T47D (cell line): ENCODE data around the gene MTIF3.

ENCODE experiments used
- DNase-seq, 2 experiments: peaks; one replicate each; pipeline versions ENCODE4 v3.0.0 to v3.0.0-alpha.2; 2011 to 2012; ENCODE audit warnings: low read depth in 1 of 2, low spot score in 1 of 2
- JUND ChIP-seq: IDR thresholded peaks from 2 replicates; pipeline ENCODE4 v1.6.1; 2012; ENCODE audit warnings: low read depth
- in situ Hi-C: cut with HindIII; loops from 2 replicates; pipeline ENCODE4 v1.10.0; 2016; ENCODE audit warnings: low sequenced_read_pairs, low pct_unique_long_range_greater_than_20kb

MTIF3 gene

GRCh38 chr13:27448308-27448707, 2.1 kb downstream of the MTIF3 start:
- TF ChIP-seq JUND, result no peak
- DNase-seq, result no peak
- in situ Hi-C loops, result no loop called here

- in situ Hi-C loops, result no loop called here
- DNase-seq, result no peak
- TF ChIP-seq JUND, result no peak
Observed at GRCh38 chr13:27446986-27447583, 3.3 kb downstream of the MTIF3 start.

GRCh38 chr13:27442797-27443196, 7.6 kb downstream of the MTIF3 start:
- in situ Hi-C loops, result no loop called here
- DNase-seq, result no peak
- TF ChIP-seq JUND, result no peak

- in situ Hi-C loops, result no loop called here
- no peak for DNase-seq
- no peak for TF ChIP-seq JUND
Observed at GRCh38 chr13:27442071-27442647, 8.2 kb downstream of the MTIF3 start.

- DNase-seq, result no peak
- TF ChIP-seq JUND, result no peak
- in situ Hi-C loops, result no loop called here
Observed at GRCh38 chr13:27440408-27440807, 10.0 kb downstream of the MTIF3 start.

- no peak for TF ChIP-seq JUND
- in situ Hi-C loops, result no loop called here
- DNase-seq, result no peak
Observed at GRCh38 chr13:27437126-27437525, 13.2 kb downstream of the MTIF3 start.

GRCh38 chr13:27432611-27433210, 17.7 kb downstream of the MTIF3 start:
- DNase-seq, result no peak
- in situ Hi-C loops, result no loop called here
- TF ChIP-seq JUND, result no peak

GRCh38 chr13:27432180-27432579, 18.2 kb downstream of the MTIF3 start:
- in situ Hi-C loops, result no loop called here
- TF ChIP-seq JUND, result no peak
- no peak for DNase-seq

GRCh38 chr13:27428160-27428559, 22.2 kb downstream of the MTIF3 start:
- in situ Hi-C loops, result no loop called here
- no peak for DNase-seq
- TF ChIP-seq JUND, result no peak

GRCh38 chr13:27427641-27428040, 22.7 kb downstream of the MTIF3 start:
- DNase-seq, result no peak
- in situ Hi-C loops, result no loop called here
- no peak for TF ChIP-seq JUND

GRCh38 chr13:27425918-27426630, 24.3 kb downstream of the MTIF3 start:
- in situ Hi-C loops, result no loop called here
- no peak for TF ChIP-seq JUND
- DNase-seq, result peak; percentile 43 to 95

GRCh38 chr13:27425158-27425917, 25.0 kb downstream of the MTIF3 start:
- no peak for TF ChIP-seq JUND
- in situ Hi-C loops, result no loop called here
- peak in 1 of 2 experiments; percentile 21 for DNase-seq
